Measurements from ENCODE around the gene ACSL6.

ACSL6 gene

GRCh38 chr5:132053483-132053882 is 42.0 kb upstream of the ACSL6 start:
- no peak for DNase-seq (ENCODE audit: low read depth)
- TF ChIP-seq CTCF (conservative IDR thresholded peaks at IDR 0.05; ENCODE audit: low read depth, low read length), result no peak
- H3K4me3 ChIP-seq (ENCODE audit: low read length), result no peak overlapping the region

- TF ChIP-seq CTCF (conservative IDR thresholded peaks at IDR 0.05; ENCODE audit: low read depth, low read length), result no peak
- no peak for DNase-seq (ENCODE audit: low read depth)
- no peak overlapping the region for H3K4me3 ChIP-seq (ENCODE audit: low read length)
These were observed 41.1 kb upstream of the ACSL6 start for GRCh38 chr5:132052520-132052919.

GRCh38 chr5:132050661-132051552 is 39.4 kb upstream of the ACSL6 start:
- no peak for TF ChIP-seq CTCF (conservative IDR thresholded peaks at IDR 0.05; ENCODE audit: low read depth, low read length)
- DNase-seq (ENCODE audit: low read depth), result no peak
- H3K4me3 ChIP-seq (ENCODE audit: low read length), result no peak overlapping the region

GRCh38 chr5:132050136-132050535 is 38.7 kb upstream of the ACSL6 start:
- DNase-seq (ENCODE audit: low read depth), result no peak
- no peak overlapping the region for H3K4me3 ChIP-seq (ENCODE audit: low read length)
- TF ChIP-seq CTCF (conservative IDR thresholded peaks at IDR 0.05; ENCODE audit: low read depth, low read length), result no peak

GRCh38 chr5:132049559-132049958 is 38.1 kb upstream of the ACSL6 start:
- TF ChIP-seq CTCF (conservative IDR thresholded peaks at IDR 0.05; ENCODE audit: low read depth, low read length), result no peak
- no peak overlapping the region for H3K4me3 ChIP-seq (ENCODE audit: low read length)

GRCh38 chr5:132049093-132049492 is 37.6 kb upstream of the ACSL6 start:
- TF ChIP-seq CTCF (conservative IDR thresholded peaks at IDR 0.05; ENCODE audit: low read depth, low read length), result no peak
- no peak for DNase-seq (ENCODE audit: low read depth)
- H3K4me3 ChIP-seq (ENCODE audit: low read length), result no peak overlapping the region

More at GRCh38 chr5:132049559-132049958, 38.1 kb upstream of the ACSL6 start:
- DNase-seq (ENCODE audit: low read depth), result no peak

GRCh38 chr5:132046880-132047299 is 35.4 kb upstream of the ACSL6 start:
- no peak for DNase-seq (ENCODE audit: low read depth)
- TF ChIP-seq CTCF (conservative IDR thresholded peaks at IDR 0.05; ENCODE audit: low read depth, low read length), result no peak
- H3K4me3 ChIP-seq (ENCODE audit: low read length), result no peak overlapping the region

Data from retinal pigment epithelial cell (primary cell).